IMR-90 (cell line): Measurements from ENCODE around the gene ERBB4. TPM values are rescaled to one million over a fixed set of nuclear protein-coding genes. Genes with fewer than 3 reads are reported as not detected.

Source experiments
- ATAC-seq: fragments of 200-7000 bp; cut with Tn5 transposase; 2 replicates; pipeline ENCODE4 v1.9.1; 2020; ENCODE audit warnings: low read depth, mild to moderate bottlenecking, moderate library complexity
- BruUV-seq: library from RNA; stranded (reverse); fragments of 400-500 nt; replicated peaks from 2 replicates; lab custom pipeline; 2021; lab: Mats Ljungman, UMichigan
- CTCF ChIA-PET: fragments of 300-600 bp; formaldehyde crosslinking; extraction: SDS; loops from one replicate; lab custom pipeline; 2021; ENCODE audit warnings: antibody characterized with exemption; lab: Yijun Ruan, JAX
- POLR2A ChIA-PET: fragments of 300-600 bp; sonication (Branson Sonifier 250); formaldehyde crosslinking; loops from one replicate; lab custom pipeline; 2022; ENCODE audit warnings: antibody characterized with exemption; ENCODE audit not compliant: unreplicated experiment; lab: Charles Lee
- DNase-seq: peaks from one replicate; pipeline ENCODE4 v3.0.0; 2013
- H2AFZ ChIP-seq: replicated peaks from 2 replicates; pipeline ENCODE3; 2013; ENCODE audit warnings: low read length, mild to moderate bottlenecking; ENCODE audit not compliant: poor library complexity
- H2AK5ac ChIP-seq: 2 replicates; pipeline ENCODE4 v1.6.1; 2013; ENCODE audit warnings: low read depth, low read length, inconsistent platforms
- H2AK9ac ChIP-seq: replicated peaks from 2 replicates; pipeline ENCODE3; 2013; ENCODE audit warnings: mild to moderate bottlenecking, low read depth, low read length, moderate library complexity; ENCODE audit not compliant: poor library complexity
- H2BK120ac ChIP-seq: 2 replicates; pipeline ENCODE4 v1.6.1; 2013; ENCODE audit warnings: low read depth, low read length, inconsistent platforms
- H2BK15ac ChIP-seq: 3 replicates; pipeline ENCODE4 v1.6.1; 2013; ENCODE audit warnings: low read depth, low read length, inconsistent platforms
- H2BK20ac ChIP-seq: 2 replicates; pipeline ENCODE4 v1.6.1; 2013; ENCODE audit warnings: low read depth, mild to moderate bottlenecking, inconsistent platforms, low read length, moderate library complexity
- H2BK5ac ChIP-seq: 2 replicates; pipeline ENCODE4 v1.6.1; 2013; ENCODE audit warnings: mild to moderate bottlenecking, low read depth, low read length, inconsistent platforms; ENCODE audit not compliant: poor library complexity, severe bottlenecking
- H3K14ac ChIP-seq: replicated peaks from 2 replicates; pipeline ENCODE4 v1.6.1; 2013; ENCODE audit warnings: low read depth, low read length, inconsistent platforms
- H3K18ac ChIP-seq: 2 replicates; pipeline ENCODE4 v1.6.1; 2013; ENCODE audit warnings: low read depth, low read length, control low read depth
- H3K23ac ChIP-seq: 2 replicates; pipeline ENCODE4 v1.6.1; 2013; ENCODE audit warnings: low read depth, low read length, inconsistent platforms
- H3K27ac ChIP-seq: 2 replicates; pipeline ENCODE4 v1.5.1; 2013; ENCODE audit warnings: mild to moderate bottlenecking, control low read depth, low read length; ENCODE audit not compliant: insufficient read depth
- H3K27me3 ChIP-seq: 2 replicates; pipeline ENCODE4 v1.6.1; 2013; ENCODE audit warnings: low read length; ENCODE audit not compliant: control insufficient read depth, insufficient read depth
- H3K36me3 ChIP-seq: 2 replicates; pipeline ENCODE4 v1.6.1; 2013; ENCODE audit warnings: low read length, mixed read lengths; ENCODE audit not compliant: control insufficient read depth, insufficient read depth
- H3K4ac ChIP-seq: 2 replicates; pipeline ENCODE4 v1.6.1; 2013; ENCODE audit warnings: low read depth, low read length, inconsistent platforms
- H3K4me1 ChIP-seq: 2 replicates; pipeline ENCODE4 v1.6.1; 2013; ENCODE audit warnings: low read length, mixed read lengths; ENCODE audit not compliant: control insufficient read depth, insufficient read depth
- H3K4me2 ChIP-seq: 2 replicates; pipeline ENCODE4 v1.6.1; 2013; ENCODE audit warnings: low read depth, mild to moderate bottlenecking, control low read depth, low read length, moderate library complexity
- H3K4me3 ChIP-seq: 2 replicates; pipeline ENCODE4 v1.5.1; 2013; ENCODE audit warnings: low read depth, mild to moderate bottlenecking, control low read depth, low read length, moderate library complexity; ENCODE audit not compliant: insufficient read depth
- H3K56ac ChIP-seq: 2 replicates; pipeline ENCODE4 v1.6.1; 2013; ENCODE audit warnings: low read length, inconsistent platforms; ENCODE audit not compliant: insufficient read depth; ENCODE audit errors: extremely low read depth
- H3K79me1 ChIP-seq, 2 experiments: 2 replicates each; pipeline ENCODE4 v1.6.1; 2013; ENCODE audit warnings: low read length in 2 of 2, inconsistent platforms in 1 of 2, low read depth in 1 of 2
- H3K9ac ChIP-seq: 2 replicates; pipeline ENCODE4 v1.6.1; 2013; ENCODE audit warnings: low read depth, low read length, control low read depth
- H3K9me1 ChIP-seq: 2 replicates; pipeline ENCODE4 v1.6.1; 2013; ENCODE audit warnings: low read length, inconsistent platforms; ENCODE audit not compliant: insufficient read depth
- H3K9me3 ChIP-seq: 2 replicates; pipeline ENCODE4 v1.6.1; 2013; ENCODE audit warnings: low read length; ENCODE audit not compliant: control insufficient read depth, insufficient read depth
- H4K20me1 ChIP-seq: 2 replicates; pipeline ENCODE4 v1.6.1; 2013; ENCODE audit warnings: low read length, inconsistent platforms; ENCODE audit not compliant: insufficient read depth
- H4K5ac ChIP-seq: 2 replicates; pipeline ENCODE4 v1.6.1; 2013; ENCODE audit warnings: mild to moderate bottlenecking, low read depth, low read length, control low read depth
- H4K8ac ChIP-seq, 2 experiments: 2 replicates each; pipeline ENCODE4 v1.6.1; 2013; ENCODE audit warnings: low read depth in 2 of 2, low read length in 2 of 2, control low read depth in 1 of 2, inconsistent platforms in 1 of 2
- H4K91ac ChIP-seq: 2 replicates; pipeline ENCODE4 v1.6.1; 2013; ENCODE audit warnings: low read depth, low read length, inconsistent platforms; ENCODE audit not compliant: insufficient read depth
- CEBPB ChIP-seq: IDR thresholded peaks from 2 replicates; pipeline ENCODE4 v1.6.1; 2012; ENCODE audit warnings: low read depth, low read length, improper control_type of control experiment
- MXI1 ChIP-seq: IDR thresholded peaks from 2 replicates; pipeline ENCODE4 v1.6.1; 2012; ENCODE audit warnings: low read depth, mild to moderate bottlenecking, low read length, moderate library complexity, borderline replicate concordance
- NFE2L2 ChIP-seq: fragments of 150-350 bp; IDR thresholded peaks from 2 replicates; pipeline ENCODE4 v1.6.1; 2016; ENCODE audit warnings: low read depth, mild to moderate bottlenecking, low read length
- RCOR1 ChIP-seq: IDR thresholded peaks from 2 replicates; pipeline ENCODE4 v1.6.1; 2012; ENCODE audit warnings: mild to moderate bottlenecking, low read length, improper control_type of control experiment; ENCODE audit not compliant: insufficient replicate concordance
- RFX5 ChIP-seq: IDR thresholded peaks from 2 replicates; pipeline ENCODE4 v1.8.0; 2012; ENCODE audit warnings: low read depth, mild to moderate bottlenecking, low read length, moderate library complexity
- dilution Hi-C: fragments of 300-500 bp; cut with HindIII; formaldehyde crosslinking; loops from one replicate; pipeline ENCODE4 v1.14.3; 2018; ENCODE audit warnings: low sequenced_read_pairs; ENCODE audit not compliant: unreplicated experiment
- in situ Hi-C: fragments of 300-500 bp; cut with MboI; formaldehyde crosslinking; loops from 3 replicates; pipeline ENCODE4 v1.14.3; 2019; ENCODE audit warnings: low sequenced_read_pairs, inconsistent platforms, mixed read lengths
- intact Hi-C: fragments of 100-400 bp; cut with micrococcal nuclease; formaldehyde crosslinking; loops from 2 replicates; pipeline ENCODE4 v1.10.0; 2022
- polyA plus RNA-seq, 3 experiments: library from polyadenylated mRNA; depleted of rRNA; stranded (reverse); fragments of >200 nt; gene quantifications; 2 replicates each; pipeline ENCODE4 v1.2.3, GENCODE V29; 2012; ENCODE audit warnings: low replicate concordance in 1 of 3
- total RNA-seq: library from RNA; depleted of rRNA; stranded (reverse); fragments of >200 nt; gene quantifications from 2 replicates; pipeline ENCODE4 v1.2.3, GENCODE V29; 2012

Gene ERBB4
- total and polyA plus RNA-seq, 2 of the 4 experiments (the other 2 are of a cell fraction), result not detected

DNA sequence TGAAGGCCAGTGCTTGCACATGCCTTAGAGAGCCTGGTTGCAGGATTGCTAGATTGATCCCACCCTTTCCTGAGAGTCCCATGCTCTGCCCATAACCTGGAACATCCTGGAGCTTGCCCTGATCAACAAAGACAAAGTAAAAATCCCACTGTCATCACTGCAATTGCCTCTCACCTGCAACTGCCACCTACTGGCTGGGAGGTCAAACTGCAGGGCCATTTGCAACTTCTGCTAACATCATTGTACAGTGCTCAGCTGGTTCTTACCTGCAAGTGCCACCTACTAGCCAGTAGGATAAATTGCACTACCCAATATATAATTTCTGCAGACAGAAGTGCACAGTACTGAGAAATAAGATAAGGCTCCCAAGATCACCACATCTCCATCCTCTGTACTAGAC is 1034.7 kb downstream of the ERBB4 start:
- Histone ChIP-seq H3K9me3 (peaks cover 12% of the 10 kb centered on the region), H3K23ac (no peak overlapping the region), H4K5ac (no peak overlapping the region), H3K4me2 (no peak overlapping the region), H3K4me1 (no peaks in the 10 kb centered on the region), H3K27me3 (no peaks in the 10 kb centered on the region), H3K36me3 (no peaks in the 10 kb centered on the region), H2AK9ac (no peak overlapping the region), H3K4me3 (no peak overlapping the region), H4K20me1 (no peaks in the 10 kb centered on the region), H3K4ac (no peak overlapping the region), H2BK15ac (no peak overlapping the region), H3K9ac (no peak overlapping the region), H3K14ac (no peak overlapping the region), H2BK5ac (no peak overlapping the region), H2AK5ac (no peak overlapping the region), H3K27ac (no peak overlapping the region), H2AFZ (no peak overlapping the region), H2BK120ac (no peak overlapping the region), H2BK20ac (no peak overlapping the region), H3K9me1 (no peaks in the 10 kb centered on the region), H3K79me1 (no peaks in the 10 kb centered on the region), H4K8ac (no peak overlapping the region), H3K56ac (no peak overlapping the region), H4K91ac (no peak overlapping the region), H3K18ac (no peak overlapping the region)
- dilution Hi-C loops, result no loop called here
- ChIA-PET CTCF (no interaction called here), POLR2A (no interaction called here)
- in situ Hi-C loops, result no loop called here
- BruUV-seq, result no TSS peak
- DNase-seq, result no peak
- TF ChIP-seq CEBPB (no peak), MXI1 (no peak), RCOR1 (no peak), RFX5 (no peak), NFE2L2 (no peak)
- ATAC-seq, result no peak
- intact Hi-C loops, result no loop called here
